ENCODE measurements around the gene SPATA7. TPM values are rescaled to one million over a fixed set of nuclear protein-coding genes. Genes with fewer than 3 reads are reported as not detected.

The SPATA7 gene
- total RNA-seq, 2 experiments from 2014 or later = 1.2 to 1.3 TPM

- no peaks in the 10 kb centered on the region for H3K36me3 ChIP-seq (ENCODE audit: insufficient read depth, low read length)
- Mint-ChIP-seq H3K36me3 (ENCODE audit: low read depth) (peaks cover 35% of the 10 kb centered on the region), H3K4me1 (ENCODE audit: low read depth) (no peaks in the 10 kb centered on the region), H3K4me3 (no peak overlapping the region), H3K9me3 (no peaks in the 10 kb centered on the region), H3K27ac (no peak overlapping the region), H3K27me3 (no peaks in the 10 kb centered on the region)
- H3K4me3 ChIP-seq (ENCODE audit: low read length) = no peak overlapping the region
- CTCF ChIA-PET = no interaction called here
- no peaks in the 10 kb centered on the region for H3K4me1 ChIP-seq (ENCODE audit: insufficient read depth, low read length)
- H3K27me3 ChIP-seq (ENCODE audit: control insufficient read depth in 1 of 2, insufficient read depth in 2 of 2, low read length in 2 of 2) = no peaks in the 10 kb centered on the region
- no peak for DNase-seq
- peaks cover 9% of the 10 kb centered on the region in 2 experiments for H3K9me3 ChIP-seq (ENCODE audit: control insufficient read depth in 1 of 2, insufficient read depth in 1 of 2, low read length in 2 of 2)
- intact Hi-C loops (cut with DNase I, micrococcal nuclease) = no loop called here
- no peak for ATAC-seq (ENCODE audit: poor library complexity)
- POLR2A ChIA-PET = no interaction called here
- TF ChIP-seq CTCF (IDR thresholded peaks at IDR 0.05) = no peak
- no peak overlapping the region for H3K27ac ChIP-seq (ENCODE audit: low read depth in 1 of 2, low read length in 2 of 2)
Observed at GRCh38 chr14:88421286-88421685, 35.8 kb downstream of the SPATA7 start.

GRCh38 chr14:88422047-88422446 is 36.6 kb downstream of the SPATA7 start:
- no peak overlapping the region for H3K4me3 Mint-ChIP-seq
- Histone ChIP-seq H3K36me3 (ENCODE audit: insufficient read depth, low read length) (no peaks in the 10 kb centered on the region), H3K27me3 (ENCODE audit: control insufficient read depth in 1 of 2, insufficient read depth in 2 of 2, low read length in 2 of 2) (no peaks in the 10 kb centered on the region), H3K4me3 (ENCODE audit: low read length) (no peak overlapping the region), H3K9me3 (ENCODE audit: control insufficient read depth in 1 of 2, insufficient read depth in 1 of 2, low read length in 2 of 2) (peaks cover 9% of the 10 kb centered on the region in 2 experiments), H3K4me1 (ENCODE audit: insufficient read depth, low read length) (no peaks in the 10 kb centered on the region), H3K27ac (ENCODE audit: low read depth in 1 of 2, low read length in 2 of 2) (no peak overlapping the region)
- H3K4me1 Mint-ChIP-seq (ENCODE audit: low read depth) = no peaks in the 10 kb centered on the region
- no peak for TF ChIP-seq CTCF (IDR thresholded peaks at IDR 0.05)
- POLR2A ChIA-PET = no interaction called here
- no peak for ATAC-seq (ENCODE audit: poor library complexity)
- no peaks in the 10 kb centered on the region for H3K27me3 Mint-ChIP-seq
- DNase-seq = no peak
- CTCF ChIA-PET = no interaction called here
- intact Hi-C loops (cut with DNase I, micrococcal nuclease) = no loop called here
- peaks cover 27% of the 10 kb centered on the region for H3K36me3 Mint-ChIP-seq (ENCODE audit: low read depth)
- H3K9me3 Mint-ChIP-seq = no peaks in the 10 kb centered on the region
- no peak overlapping the region for H3K27ac Mint-ChIP-seq

GRCh38 chr14:88422919-88423650 is 37.6 kb downstream of the SPATA7 start:
- peaks cover 17% of the 10 kb centered on the region for H3K36me3 Mint-ChIP-seq (ENCODE audit: low read depth)

More at GRCh38 chr14:88422919-88423650, 37.6 kb downstream of the SPATA7 start:
- no peaks in the 10 kb centered on the region for H3K4me1 Mint-ChIP-seq (ENCODE audit: low read depth)
- no peaks in the 10 kb centered on the region for H3K27me3 Mint-ChIP-seq
- H3K27me3 ChIP-seq (ENCODE audit: control insufficient read depth in 1 of 2, insufficient read depth in 2 of 2, low read length in 2 of 2) = no peaks in the 10 kb centered on the region
- no peak overlapping the region for H3K4me3 ChIP-seq (ENCODE audit: low read length)
- intact Hi-C loops (cut with DNase I, micrococcal nuclease) = no loop called here
- no peak for DNase-seq
- H3K9me3 Mint-ChIP-seq = no peaks in the 10 kb centered on the region
- no peak overlapping the region for H3K27ac Mint-ChIP-seq
- TF ChIP-seq CTCF (IDR thresholded peaks at IDR 0.05) = no peak
- ChIA-PET POLR2A (no interaction called here), CTCF (no interaction called here)
- peaks cover 5% of the 10 kb centered on the region in 2 experiments for H3K9me3 ChIP-seq (ENCODE audit: control insufficient read depth in 1 of 2, insufficient read depth in 1 of 2, low read length in 2 of 2)
- no peaks in the 10 kb centered on the region for H3K4me1 ChIP-seq (ENCODE audit: insufficient read depth, low read length)
- no peak for ATAC-seq (ENCODE audit: poor library complexity)
- no peak overlapping the region for H3K27ac ChIP-seq (ENCODE audit: low read depth in 1 of 2, low read length in 2 of 2)
- H3K4me3 Mint-ChIP-seq = no peak overlapping the region
- H3K36me3 ChIP-seq (ENCODE audit: insufficient read depth, low read length) = no peaks in the 10 kb centered on the region

All from CD4-positive, alpha-beta T cell (primary cell).